Caco-2 (cell line): Measurements from ENCODE around the gene VPS33A. TPM values are rescaled to one million over a fixed set of nuclear protein-coding genes. Genes with fewer than 3 reads are reported as not detected.

Source experiments
- BruUV-seq: library from RNA; stranded (reverse); fragments of 400-500 nt; replicated peaks from 2 replicates; lab custom pipeline; 2021; lab: Mats Ljungman, UMichigan
- CTCF ChIA-PET: fragments of 300-600 bp; sonication (Branson Sonifier 250); formaldehyde crosslinking; loops from one replicate; lab custom pipeline; 2022; ENCODE audit warnings: antibody characterized with exemption; lab: Charles Lee
- POLR2A ChIA-PET: fragments of 300-600 bp; sonication (Branson Sonifier 250); formaldehyde crosslinking; loops from one replicate; lab custom pipeline; 2022; ENCODE audit warnings: antibody characterized with exemption; lab: Charles Lee
- DNase-seq, 2 experiments: peaks; one replicate each; pipeline versions ENCODE4 v3.0.0 to v3.0.0-alpha.2; 2020 to 2022
- H3K27me3 ChIP-seq: replicated peaks from 2 replicates; pipeline ENCODE4 v1.6.0; 2011; ENCODE audit warnings: low read length; ENCODE audit not compliant: control insufficient read depth, insufficient read depth
- H3K36me3 ChIP-seq: 2 replicates; pipeline ENCODE4 v1.5.1; 2011; ENCODE audit warnings: low read length; ENCODE audit not compliant: control insufficient read depth, insufficient read depth
- H3K4me1 ChIP-seq: fragments of 250-450 bp; sonication (Bioruptor Pico); 2 replicates; pipeline ENCODE4 v1.5.1; 2020; ENCODE audit warnings: mild to moderate bottlenecking
- H3K4me3 ChIP-seq: 2 replicates; pipeline ENCODE4 v1.5.1; 2011; ENCODE audit warnings: low read depth, mild to moderate bottlenecking, control low read depth, low read length
- H3K9me3 ChIP-seq: fragments of 250-450 bp; sonication (Bioruptor Pico); 2 replicates; pipeline ENCODE4 v1.5.1; 2020; ENCODE audit warnings: mild to moderate bottlenecking, moderate library complexity
- H3K27ac Mint-ChIP-seq: one replicate; pipeline ENCODE4 v1.8.0; 2022; ENCODE audit warnings: mixed read lengths; ENCODE audit not compliant: unreplicated experiment
- H3K27me3 Mint-ChIP-seq: one replicate; pipeline ENCODE4 v1.8.0; 2022; ENCODE audit warnings: mixed read lengths; ENCODE audit not compliant: insufficient read depth, unreplicated experiment
- H3K36me3 Mint-ChIP-seq: one replicate; pipeline ENCODE4 v1.8.0; 2022; ENCODE audit warnings: mild to moderate bottlenecking, mixed read lengths; ENCODE audit not compliant: insufficient read depth, unreplicated experiment
- H3K4me1 Mint-ChIP-seq: one replicate; pipeline ENCODE4 v1.8.0; 2022; ENCODE audit warnings: low read depth, mixed read lengths; ENCODE audit not compliant: unreplicated experiment
- H3K4me3 Mint-ChIP-seq: one replicate; pipeline ENCODE4 v1.8.0; 2022; ENCODE audit warnings: mild to moderate bottlenecking, moderate library complexity, mixed read lengths; ENCODE audit not compliant: unreplicated experiment
- H3K9me3 Mint-ChIP-seq: one replicate; pipeline ENCODE4 v1.8.0; 2022; ENCODE audit warnings: mixed read lengths; ENCODE audit not compliant: unreplicated experiment
- CTCF ChIP-seq, 2 experiments: fragments of 200-600 bp in 1 of 2; IDR thresholded peaks; 1 replicate in 1 of 2; 2 replicates in 1 of 2; pipeline versions ENCODE4 v1.5.1 to v1.8.0; 2011 to 2022; ENCODE audit warnings: antibody characterized with exemption in 1 of 2, control low read depth in 1 of 2, inconsistent platforms in 1 of 2, low read depth in 1 of 2, low read length in 1 of 2, mild to moderate bottlenecking in 1 of 2, moderate library complexity in 1 of 2; ENCODE audit not compliant: insufficient read depth in 1 of 2, severe bottlenecking in 1 of 2, unreplicated experiment in 1 of 2
- intact Hi-C: fragments of 100-400 bp; cut with micrococcal nuclease; formaldehyde crosslinking; loops from one replicate; pipeline ENCODE4 v1.10.0; 2022; ENCODE audit not compliant: unreplicated experiment
- total RNA-seq: library from RNA; stranded (reverse); gene quantifications from 2 replicates; pipeline ENCODE4 v1.2.3, GENCODE V29; 2022

Gene VPS33A
- total RNA-seq, 1 experiment from 2014 or later, result 36.5 TPM

- peaks cover 56% of the 10 kb centered on the region for H3K36me3 Mint-ChIP-seq
- H3K9me3 ChIP-seq, result no peaks in the 10 kb centered on the region
- no peak for TF ChIP-seq CTCF (IDR thresholded peaks at IDR 0.05; ENCODE audit: insufficient read depth in 1 of 2, low read depth in 1 of 2, low read length in 1 of 2, severe bottlenecking in 1 of 2, unreplicated experiment in 1 of 2)
- H3K4me3 Mint-ChIP-seq, result no peak overlapping the region
- no peaks in the 10 kb centered on the region for H3K9me3 Mint-ChIP-seq
- H3K36me3 ChIP-seq, result no peaks in the 10 kb centered on the region
- ChIA-PET POLR2A (no interaction called here), CTCF (no interaction called here)
- peaks cover 6% of the 10 kb centered on the region for H3K4me1 Mint-ChIP-seq
- H3K27ac Mint-ChIP-seq, result no peak overlapping the region
- no peaks in the 10 kb centered on the region for H3K4me1 ChIP-seq
- no TSS peak for BruUV-seq
- intact Hi-C loops, result no loop called here
- H3K27me3 ChIP-seq, result no peaks in the 10 kb centered on the region
- no peak overlapping the region for H3K4me3 ChIP-seq
- no peaks in the 10 kb centered on the region for H3K27me3 Mint-ChIP-seq
- no peak for DNase-seq
These were observed 44.5 kb upstream of the VPS33A start for GRCh38 chr12:122310626-122311333.

- no peak for TF ChIP-seq CTCF (IDR thresholded peaks at IDR 0.05; ENCODE audit: insufficient read depth in 1 of 2, low read depth in 1 of 2, low read length in 1 of 2, severe bottlenecking in 1 of 2, unreplicated experiment in 1 of 2)
- no TSS peak for BruUV-seq
- Mint-ChIP-seq H3K4me3 (no peak overlapping the region), H3K4me1 (peaks cover 6% of the 10 kb centered on the region), H3K27ac (no peak overlapping the region), H3K36me3 (peaks cover 48% of the 10 kb centered on the region), H3K9me3 (no peaks in the 10 kb centered on the region), H3K27me3 (no peaks in the 10 kb centered on the region)
- DNase-seq, result no peak
- intact Hi-C loops, result no loop called here
- POLR2A ChIA-PET, result no interaction called here
- no peaks in the 10 kb centered on the region for H3K9me3 ChIP-seq
- H3K27me3 ChIP-seq, result no peaks in the 10 kb centered on the region
- no peaks in the 10 kb centered on the region for H3K36me3 ChIP-seq
- no peaks in the 10 kb centered on the region for H3K4me1 ChIP-seq
- CTCF ChIA-PET, result no interaction called here
- H3K4me3 ChIP-seq, result no peak overlapping the region
These were observed 43.3 kb upstream of the VPS33A start for GRCh38 chr12:122309564-122310121.

GRCh38 chr12:122308811-122309210, 42.5 kb upstream of the VPS33A start:
- intact Hi-C loops, result no loop called here
- no peaks in the 10 kb centered on the region for H3K27me3 ChIP-seq
- BruUV-seq, result no TSS peak
- Mint-ChIP-seq H3K9me3 (no peaks in the 10 kb centered on the region), H3K4me3 (no peak overlapping the region), H3K27me3 (no peaks in the 10 kb centered on the region), H3K27ac (no peak overlapping the region), H3K4me1 (peaks cover 6% of the 10 kb centered on the region), H3K36me3 (peaks cover 47% of the 10 kb centered on the region)
- no peak for TF ChIP-seq CTCF (IDR thresholded peaks at IDR 0.05; ENCODE audit: insufficient read depth in 1 of 2, low read depth in 1 of 2, low read length in 1 of 2, severe bottlenecking in 1 of 2, unreplicated experiment in 1 of 2)
- H3K4me1 ChIP-seq, result no peaks in the 10 kb centered on the region
- H3K4me3 ChIP-seq, result no peak overlapping the region
- DNase-seq, result no peak
- no peaks in the 10 kb centered on the region for H3K36me3 ChIP-seq
- ChIA-PET POLR2A (no interaction called here), CTCF (no interaction called here)
- H3K9me3 ChIP-seq, result no peaks in the 10 kb centered on the region
